IMR-90 (cell line): ENCODE data around the gene PRELP.

Experiments used
- BHLHE40 ChIP-seq: fragments of 150-350 bp; IDR thresholded peaks from 2 replicates; pipeline ENCODE4 v1.6.1; 2016; ENCODE audit warnings: mild to moderate bottlenecking, low read depth, low read length
- CEBPB ChIP-seq: IDR thresholded peaks from 2 replicates; pipeline ENCODE4 v1.6.1; 2012; ENCODE audit warnings: low read depth, low read length, improper control_type of control experiment
- CTCF ChIP-seq: conservative IDR thresholded peaks from 2 replicates; pipeline ENCODE4 v1.5.1; 2012; ENCODE audit warnings: mild to moderate bottlenecking, low read depth, low read length, improper control_type of control experiment
- FOS ChIP-seq: fragments of 150-350 bp; IDR thresholded peaks from 2 replicates; pipeline ENCODE4 v1.6.1; 2016; ENCODE audit warnings: low read depth, low read length
- MAZ ChIP-seq: IDR thresholded peaks from 2 replicates; pipeline ENCODE4 v1.6.1; 2012; ENCODE audit warnings: low read depth, mild to moderate bottlenecking, low read length, improper control_type of control experiment, moderate library complexity, borderline replicate concordance
- MXI1 ChIP-seq: IDR thresholded peaks from 2 replicates; pipeline ENCODE4 v1.6.1; 2012; ENCODE audit warnings: low read depth, mild to moderate bottlenecking, low read length, moderate library complexity, borderline replicate concordance
- POLR2A ChIP-seq: IDR thresholded peaks from 2 replicates; pipeline ENCODE4 v1.6.1; 2012; ENCODE audit warnings: mild to moderate bottlenecking, low read depth, low read length
- RFX5 ChIP-seq: IDR thresholded peaks from 2 replicates; pipeline ENCODE4 v1.8.0; 2012; ENCODE audit warnings: low read depth, mild to moderate bottlenecking, low read length, moderate library complexity
- SMC3 ChIP-seq: fragments of 150-350 bp; IDR thresholded peaks from 2 replicates; pipeline ENCODE4 v1.6.1; 2016; ENCODE audit warnings: low read depth, mild to moderate bottlenecking, antibody characterized with exemption, low read length, moderate library complexity
- USF2 ChIP-seq: fragments of 150-350 bp; IDR thresholded peaks from 2 replicates; pipeline ENCODE4 v1.6.1; 2017; ENCODE audit warnings: mild to moderate bottlenecking, antibody characterized with exemption, low read length, low read depth

- no peak for TF ChIP-seq CTCF
- no peak for TF ChIP-seq BHLHE40
- TF ChIP-seq POLR2A, result no peak
- TF ChIP-seq FOS, result no peak
- TF ChIP-seq SMC3, result no peak
- TF ChIP-seq USF2, result no peak
- TF ChIP-seq MXI1, result no peak
- TF ChIP-seq CEBPB, result no peak
- TF ChIP-seq RFX5, result no peak
- no peak for TF ChIP-seq MAZ
These were observed 31.4 kb upstream of the PRELP start for GRCh38 chr1:203444171-203444576.
